ENCODE results near the gene QRFPR.
"Not testable (repeated sequence)": the region's sequence is repeated elsewhere in the genome, so short reads cannot be mapped to it uniquely, and the experiment has no call there.

The QRFPR gene

DNA sequence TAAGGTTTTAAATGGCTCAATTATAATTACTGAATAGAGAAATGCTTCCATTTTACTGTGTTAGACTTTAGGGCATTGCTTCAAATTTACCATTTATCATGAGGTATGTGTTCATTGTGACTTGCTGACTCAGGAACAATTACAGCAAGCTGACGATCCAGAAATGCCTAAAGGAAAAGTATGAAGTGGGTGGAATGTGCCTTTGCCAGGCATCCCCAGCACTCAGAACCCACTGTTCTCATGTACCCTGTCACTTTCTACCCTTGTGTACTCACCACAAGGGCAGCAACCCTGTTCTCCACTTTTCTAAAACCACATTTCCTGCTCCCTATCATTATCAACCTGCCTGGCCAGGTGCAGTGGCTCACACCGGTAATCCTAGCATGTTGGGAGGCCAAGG lies 41.5 kb downstream of the QRFPR start:
- no peak for DNase-seq (ENCODE audit: low spot score)

DNA sequence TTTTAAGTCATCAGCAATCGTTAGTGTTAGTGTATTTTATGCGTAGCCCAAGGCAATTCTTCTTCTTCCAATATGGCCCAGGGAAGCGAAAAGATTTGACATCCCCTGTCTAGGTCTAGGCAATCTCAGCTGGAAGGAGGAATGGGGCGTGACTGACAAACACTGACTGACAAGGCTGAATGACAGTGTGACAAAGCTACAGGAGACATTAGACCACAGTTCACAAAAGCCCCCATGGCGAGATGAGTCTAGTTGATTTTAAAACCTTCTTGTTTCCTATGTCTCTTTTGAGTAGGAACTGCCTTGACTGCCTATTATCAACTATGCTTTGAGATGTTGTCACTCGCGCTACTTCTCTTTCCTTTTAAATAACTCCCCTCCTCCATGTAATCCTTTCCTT lies 42.3 kb downstream of the QRFPR start:
- no peak for DNase-seq (ENCODE audit: low spot score)

DNA sequence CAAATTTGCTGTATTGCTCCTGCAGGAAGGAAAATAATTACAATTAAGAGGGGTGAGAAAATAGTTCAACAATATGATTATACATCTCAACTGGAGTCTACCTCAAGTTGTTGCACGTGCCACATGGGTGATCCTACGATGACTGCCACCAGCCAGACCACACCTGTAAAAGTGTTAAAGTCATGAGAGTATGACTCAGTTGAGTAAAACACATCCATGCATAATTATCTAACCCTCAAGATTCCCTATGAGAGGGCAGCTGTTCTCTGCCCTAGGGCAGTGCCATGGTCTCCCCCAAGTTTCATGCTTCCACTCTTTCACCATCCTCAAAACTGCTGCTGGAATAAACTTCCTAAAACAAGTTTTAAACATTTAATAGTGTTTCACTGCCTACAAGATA lies 44.1 kb downstream of the QRFPR start:
- no peak for DNase-seq (ENCODE audit: low spot score)

DNA sequence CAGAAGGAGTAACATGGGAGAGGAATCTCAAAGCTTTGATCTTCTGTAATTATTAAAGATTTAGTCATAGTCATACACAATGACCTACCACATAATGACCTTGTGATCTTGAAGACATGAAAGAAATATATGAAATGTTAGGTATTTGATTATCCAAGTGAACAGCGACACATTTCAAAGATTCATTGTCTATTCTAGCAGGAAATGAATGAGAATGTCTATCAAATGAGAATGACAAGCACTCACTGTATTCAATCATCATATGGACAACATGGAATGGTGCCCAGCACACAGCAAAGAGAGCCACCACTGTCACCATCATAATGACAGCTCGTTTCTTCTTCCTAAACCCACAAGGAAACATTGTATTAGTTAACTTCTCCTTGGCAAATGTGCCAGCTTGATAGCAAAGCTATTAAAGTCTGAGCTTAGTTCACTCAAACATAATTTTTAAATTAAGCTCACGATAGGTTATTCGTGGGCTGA lies 50.6 kb downstream of the QRFPR start:
- no peak for DNase-seq (ENCODE audit: low spot score)

DNA sequence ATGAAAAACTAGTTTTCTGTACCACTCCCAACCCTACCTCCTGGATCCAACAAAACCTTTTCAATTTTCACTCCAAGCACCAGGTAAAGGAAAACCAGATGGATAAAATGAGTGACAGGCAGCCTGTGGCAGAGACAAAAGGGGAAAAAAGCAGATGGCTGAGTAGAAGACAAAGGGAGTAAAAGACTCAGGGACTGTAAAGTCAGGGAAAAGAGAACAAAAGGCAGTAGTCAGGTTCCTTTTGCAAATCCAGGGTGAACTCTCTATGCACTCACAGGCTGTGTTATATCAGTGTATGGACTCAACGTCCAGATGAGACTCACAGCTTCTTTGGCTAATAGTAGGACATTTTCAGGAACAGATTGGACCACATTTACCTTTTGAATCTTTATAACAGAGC lies 54.2 kb downstream of the QRFPR start:
- DNase-seq (ENCODE audit: low spot score) = no peak

DNA sequence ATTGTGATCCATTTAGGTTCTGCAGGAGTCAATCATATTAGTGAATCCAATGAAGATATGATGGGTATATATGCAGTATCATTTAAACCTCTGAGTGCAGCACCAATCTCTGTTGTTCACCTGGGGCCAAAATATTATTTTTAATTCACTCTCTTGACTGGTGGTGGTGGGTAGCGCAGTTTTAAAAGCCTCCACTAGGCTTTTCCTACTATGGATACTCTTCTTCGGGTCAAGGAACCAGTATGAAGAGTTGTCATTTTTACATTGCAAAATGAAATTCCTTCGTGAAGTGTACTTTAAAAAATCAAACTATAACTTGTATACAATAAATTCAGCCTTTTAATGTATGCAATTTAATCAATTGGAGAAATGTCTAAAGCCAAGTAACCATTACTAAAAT lies 56.5 kb downstream of the QRFPR start:
- DNase-seq (ENCODE audit: low spot score) = no peak

DNA sequence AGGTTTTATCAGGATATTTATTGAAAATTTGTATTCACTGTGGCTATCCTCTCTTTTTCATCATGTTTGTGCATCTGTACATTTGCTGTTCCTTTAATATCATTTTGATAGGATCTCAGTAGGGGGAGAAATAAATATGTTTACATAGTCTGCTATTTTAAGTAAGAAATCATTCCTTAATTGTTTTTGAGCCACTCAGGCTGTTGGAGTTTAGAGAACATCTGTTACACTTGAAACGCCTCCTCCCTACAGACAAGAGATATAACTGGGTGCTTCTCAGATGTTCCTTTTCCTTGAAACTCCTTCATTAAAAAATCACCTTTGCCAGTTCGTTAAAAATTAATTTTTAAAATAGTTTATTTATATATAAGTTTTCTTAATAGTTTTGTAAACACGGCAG lies 59.4 kb downstream of the QRFPR start:
- no peak for DNase-seq (ENCODE audit: low spot score)

DNA sequence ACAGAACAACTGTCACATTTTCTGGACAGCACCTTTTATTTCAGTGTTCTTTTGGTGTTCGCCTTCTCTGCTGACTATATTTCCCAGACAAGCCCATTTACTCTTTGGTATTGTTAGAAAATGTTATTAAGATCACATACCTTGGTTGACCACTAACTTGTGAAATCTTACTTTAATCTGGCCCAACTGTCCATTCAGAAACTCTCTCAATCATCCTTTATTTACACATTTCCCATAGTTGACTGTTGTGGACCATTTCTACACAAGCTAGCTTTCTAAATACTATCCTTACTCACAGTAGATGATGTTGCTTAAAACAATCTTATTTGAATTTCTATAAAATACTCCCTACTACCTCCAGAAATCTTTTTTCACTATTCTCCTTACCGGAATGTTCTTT lies 64.7 kb downstream of the QRFPR start:
- no peak for DNase-seq (ENCODE audit: low spot score)

DNA sequence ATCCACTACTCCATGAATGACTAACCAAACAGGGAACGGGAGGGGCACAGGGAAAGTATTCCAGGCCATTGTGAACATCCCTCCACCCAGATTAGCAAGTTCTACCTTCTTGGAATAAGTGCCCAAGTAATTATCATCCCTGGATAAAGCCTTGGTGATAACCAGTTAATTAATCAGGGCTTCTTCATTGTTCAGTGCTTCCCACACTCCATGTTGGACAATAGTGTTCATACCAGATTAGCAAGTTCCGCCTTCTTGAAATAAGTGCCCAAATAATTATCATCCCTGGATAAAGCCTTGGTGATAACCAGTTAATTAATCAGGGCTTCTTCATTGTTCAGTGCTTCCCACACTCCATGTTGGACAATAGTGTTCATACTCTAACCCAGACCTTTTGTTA lies 67.4 kb downstream of the QRFPR start:
- DNase-seq (ENCODE audit: low spot score) = not testable (repeated sequence)

DNA sequence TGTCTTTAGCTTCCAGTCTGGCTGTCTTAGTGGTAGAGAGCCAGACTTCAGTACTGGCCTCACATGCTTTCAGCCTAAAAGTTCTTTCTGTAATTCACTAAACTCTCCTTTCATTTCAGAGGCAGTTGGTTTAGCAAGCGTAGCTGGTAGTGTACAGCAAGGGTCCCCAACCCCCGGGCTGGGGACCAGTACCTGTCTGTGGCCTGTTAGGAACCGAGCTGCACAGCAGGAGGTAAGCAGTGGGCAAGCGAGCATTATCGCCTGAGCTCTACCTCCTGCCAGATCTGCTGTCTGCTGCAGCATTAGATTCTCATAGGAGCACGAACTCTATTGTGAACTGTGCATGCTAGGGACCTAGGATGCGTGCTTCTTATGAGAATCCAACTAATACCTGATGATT lies 72.0 kb downstream of the QRFPR start:
- no peak for DNase-seq (ENCODE audit: low spot score)

DNA sequence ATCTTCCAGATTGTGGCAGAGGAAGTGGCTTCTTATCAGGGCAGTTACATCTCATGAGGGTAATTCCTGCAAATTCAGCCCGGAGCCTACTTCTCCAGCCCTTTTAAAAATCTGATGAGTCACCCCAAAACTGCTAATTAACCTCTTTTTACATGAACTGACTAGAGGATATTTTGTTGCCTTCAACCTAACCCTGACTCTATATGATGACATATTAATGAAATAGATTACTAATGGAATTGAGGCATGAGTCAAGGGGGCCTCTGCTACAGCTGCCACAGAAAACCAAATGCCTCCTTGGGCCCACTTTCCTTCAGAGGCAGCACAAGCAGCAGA lies 72.5 kb downstream of the QRFPR start:
- no peak for DNase-seq (ENCODE audit: low spot score)

DNA sequence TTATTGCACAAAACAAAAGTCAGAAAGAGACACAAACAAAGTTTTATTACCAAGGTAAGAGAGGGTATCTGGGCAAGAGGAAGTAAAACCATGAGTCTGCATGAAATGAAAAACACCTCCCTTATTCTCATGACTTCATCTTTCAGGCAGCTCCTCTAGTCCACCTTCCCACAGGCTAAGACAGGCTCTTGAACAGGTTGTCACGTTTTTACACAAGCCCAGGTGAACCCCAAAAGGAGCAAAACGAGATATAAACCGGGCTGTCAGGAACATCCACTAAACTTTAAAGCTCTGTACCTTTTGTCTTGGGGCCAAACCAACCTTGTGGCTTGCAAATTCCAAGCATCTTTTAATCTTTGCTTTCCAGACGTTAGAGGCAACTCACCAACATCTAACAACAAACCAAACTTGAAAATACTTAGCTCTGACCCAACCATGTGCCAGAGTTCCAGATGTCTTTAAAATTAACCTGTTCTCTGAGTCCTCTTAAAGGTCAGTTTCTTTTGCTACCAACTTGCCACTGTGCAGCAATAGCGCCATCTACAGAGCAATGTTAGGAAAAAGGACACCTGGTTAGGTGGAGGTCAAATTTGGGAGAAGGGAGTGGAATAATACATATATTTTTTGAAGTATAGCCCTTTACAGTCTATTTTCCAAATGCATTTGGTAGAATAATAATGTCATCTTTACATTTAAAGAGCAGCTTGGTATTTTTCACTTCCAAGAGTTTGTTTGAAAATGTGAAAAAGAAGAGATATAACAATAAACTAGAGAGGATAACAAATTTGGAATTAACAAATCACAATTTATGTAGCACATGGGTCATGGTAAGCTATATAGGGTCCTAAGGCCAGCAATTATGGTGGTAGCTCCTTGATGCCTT lies 73.1 kb downstream of the QRFPR start:
- DNase-seq (ENCODE audit: low spot score) = peak; percentile 68

DNA sequence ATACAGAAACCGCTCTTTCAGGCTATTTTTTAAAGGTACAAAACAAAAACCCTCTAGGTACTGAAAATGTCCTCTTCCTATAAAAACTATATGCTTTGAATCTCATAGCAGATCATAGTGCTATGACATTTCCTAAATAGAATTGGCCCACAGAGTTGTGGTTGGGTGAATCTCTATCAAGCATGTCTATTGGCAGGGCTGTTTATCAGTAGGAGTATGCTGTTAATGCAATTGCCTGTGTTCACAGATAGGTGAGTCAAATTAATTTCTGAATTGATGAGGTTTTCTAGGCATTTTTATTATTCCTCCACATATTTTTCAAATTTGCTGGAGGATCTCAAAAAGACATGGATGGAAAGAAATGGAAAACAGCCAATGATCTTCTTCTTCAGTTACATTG lies 73.9 kb downstream of the QRFPR start:
- DNase-seq (ENCODE audit: low spot score) = no peak

DNA sequence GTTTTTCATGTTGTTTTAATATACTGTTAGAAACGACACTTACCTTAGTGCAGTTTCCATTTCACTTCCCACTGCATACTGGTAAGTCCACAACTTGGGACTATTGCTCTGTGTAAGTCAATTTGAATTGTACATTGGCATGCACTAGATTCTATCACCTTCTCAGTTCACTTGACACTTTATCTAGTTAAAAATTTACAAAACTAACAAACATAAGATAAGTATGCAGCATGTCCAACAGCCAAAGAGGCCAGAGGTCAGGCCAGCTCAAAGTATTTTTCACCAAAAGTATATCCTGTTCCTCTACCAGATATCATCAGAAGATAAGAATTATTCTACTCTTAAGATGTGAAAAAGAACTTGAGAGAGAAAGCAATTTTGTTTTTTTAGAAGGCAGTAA lies 75.9 kb downstream of the QRFPR start:
- no peak for DNase-seq (ENCODE audit: low spot score)

DNA sequence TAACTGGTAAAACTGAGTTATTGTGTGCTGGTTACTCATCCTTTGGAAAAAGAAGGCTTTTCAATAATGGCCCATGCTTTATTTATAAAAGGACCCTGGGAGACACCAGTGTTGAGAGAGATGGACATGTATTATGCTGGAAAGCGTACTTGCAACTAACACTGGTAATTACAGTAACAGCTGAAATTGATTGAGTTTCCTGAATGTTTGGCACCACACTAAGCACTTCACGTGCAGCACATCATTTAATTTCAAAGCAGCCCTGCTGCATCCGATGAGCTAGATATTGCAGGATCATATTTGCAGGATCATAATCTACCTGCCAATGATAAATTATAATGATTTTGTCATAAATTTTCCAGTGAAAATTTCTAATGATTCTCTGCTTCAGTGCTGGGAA lies 81.5 kb downstream of the QRFPR start:
- DNase-seq (ENCODE audit: low spot score) = no peak

DNA sequence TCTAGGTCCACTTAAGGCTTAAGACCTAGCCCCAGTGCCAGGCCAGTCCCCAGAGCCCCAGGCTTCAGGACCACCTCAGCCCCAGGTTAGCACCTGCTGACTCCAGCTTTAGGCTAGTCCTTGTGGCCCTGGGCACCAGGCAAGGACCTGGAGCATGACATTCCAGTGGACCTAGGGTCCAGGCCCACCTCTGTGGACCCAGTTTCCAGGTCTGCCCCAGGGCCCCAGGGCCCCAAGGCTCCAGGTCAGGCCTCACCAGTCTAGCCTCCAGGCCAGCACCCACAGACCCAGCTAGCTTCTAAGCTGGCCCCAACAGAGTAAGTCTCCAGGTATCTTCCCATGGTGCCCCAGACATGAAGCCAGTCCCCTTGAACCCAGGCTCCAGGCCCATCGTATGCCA lies 97.5 kb downstream of the QRFPR start:
- no peak for DNase-seq (ENCODE audit: low spot score)

DNA sequence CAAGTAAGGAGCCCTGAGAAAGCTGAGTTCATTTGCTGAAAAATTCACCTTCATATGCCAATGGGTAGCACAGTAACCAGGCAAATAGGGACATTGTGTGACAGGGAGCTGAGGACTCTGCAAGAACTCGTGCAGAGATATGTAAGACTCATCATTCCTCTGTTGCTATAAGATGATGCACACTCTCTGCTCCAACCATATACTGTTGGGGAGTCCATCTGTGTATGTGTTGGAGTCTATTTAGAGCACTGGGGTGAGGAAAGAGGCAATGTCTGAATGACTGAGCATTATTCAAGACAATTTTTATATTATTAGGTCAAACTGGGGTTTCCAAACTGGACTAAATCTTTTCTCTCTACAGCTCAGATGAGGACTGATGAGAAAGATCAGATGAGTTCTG lies 100.4 kb downstream of the QRFPR start:
- DNase-seq (ENCODE audit: low spot score) = no peak

DNA sequence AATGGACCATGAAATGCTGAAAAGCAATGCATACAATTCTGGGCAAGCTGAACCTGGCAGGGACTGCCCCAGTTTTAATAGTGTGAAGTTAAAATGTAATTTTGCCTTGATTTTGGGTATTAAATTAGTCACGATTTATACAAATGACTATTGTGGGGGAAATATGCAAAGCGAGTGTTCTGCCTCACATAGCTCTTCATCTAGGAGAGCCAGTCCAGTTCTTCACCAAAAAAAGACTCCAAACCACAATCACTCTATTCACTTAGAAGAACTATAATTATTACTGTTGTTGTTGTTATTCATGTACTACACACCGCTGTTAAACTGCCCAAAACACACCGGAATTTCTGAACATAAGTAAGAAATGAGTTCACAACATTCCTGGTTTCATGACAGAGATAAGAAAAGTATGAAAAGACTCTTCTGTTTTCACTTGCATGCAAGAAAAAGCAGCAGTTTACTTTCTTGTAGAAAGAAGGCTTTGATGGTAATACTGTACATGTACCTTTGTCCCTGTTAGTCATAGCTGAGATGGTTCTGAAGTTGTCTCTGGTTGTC lies 101.9 kb downstream of the QRFPR start:
- no peak for DNase-seq (ENCODE audit: low spot score)
